ENCODE measurements around the gene ACBD3. TPM values are rescaled to one million over a fixed set of nuclear protein-coding genes. Genes with fewer than 3 reads are reported as not detected.

ACBD3 gene
- total RNA-seq, 8 experiments from 2014 or later: 30.9 to 79.1 (median 56.0) TPM

DNA sequence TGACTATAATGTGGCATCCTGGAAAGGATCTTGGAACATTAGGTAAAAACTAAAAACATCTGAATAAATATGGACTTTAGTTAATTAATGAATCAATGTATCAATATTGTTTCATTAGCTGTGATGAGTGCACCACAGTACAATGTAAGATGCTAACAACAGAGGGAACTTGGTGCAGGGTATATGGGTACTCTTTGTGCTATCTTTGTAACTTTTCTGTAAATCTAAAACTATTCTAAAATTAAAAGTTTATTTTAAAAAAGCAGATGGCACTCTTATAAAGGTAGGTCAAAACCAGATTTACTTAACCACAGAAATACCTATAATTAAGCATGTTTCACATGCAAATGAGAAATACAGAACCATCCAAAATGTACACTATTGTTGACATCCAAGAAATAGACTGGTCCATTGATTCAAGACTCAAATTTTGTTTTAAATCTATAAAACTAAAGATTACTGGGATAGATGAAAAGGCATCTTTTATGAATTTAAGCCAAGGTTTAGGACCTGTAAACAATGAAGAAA, 38.4 kb downstream of the ACBD3 start:
- H3K4me3 ChIP-seq: no peak overlapping the region
- in situ Hi-C loops (cut with MboI; ENCODE audit: low pct_unique_long_range_greater_than_20kb in 2 of 9, low sequenced_read_pairs in 9 of 9, unreplicated experiment in 9 of 9): no loop called here
- H3K27ac ChIP-seq: no peak overlapping the region
- ATAC-seq (replicated peaks in 6 of 8): no peak
- H3K4me1 ChIP-seq (replicated peaks in 1 of 2): no peaks in the 10 kb centered on the region

DNA sequence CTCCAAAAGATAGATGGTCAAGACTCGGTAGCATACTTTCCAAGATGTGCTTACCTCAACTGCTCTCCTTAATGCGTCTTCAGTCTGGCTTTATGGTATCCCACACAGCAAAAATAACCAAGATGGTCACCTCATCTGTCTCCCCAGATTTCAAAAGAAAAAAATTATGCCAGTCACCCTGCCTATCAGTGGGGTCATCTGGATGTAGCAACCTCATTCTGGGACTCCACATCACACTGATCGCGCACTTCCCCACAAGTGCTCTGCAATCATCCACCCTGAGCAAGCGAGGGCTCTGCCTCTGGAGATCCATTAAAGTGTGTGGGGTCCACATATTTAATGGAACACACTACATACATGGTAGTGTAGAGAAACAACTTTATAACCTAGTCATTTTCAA, 42.5 kb downstream of the ACBD3 start:
- in situ Hi-C loops (cut with MboI; ENCODE audit: low pct_unique_long_range_greater_than_20kb in 2 of 9, low sequenced_read_pairs in 9 of 9, unreplicated experiment in 9 of 9): no loop called here
- Histone ChIP-seq H3K4me3 (no peak overlapping the region), H3K4me1 (replicated peaks in 1 of 2) (no peaks in the 10 kb centered on the region), H3K27ac (no peak overlapping the region)
- 67 to 100% (median 96%) methylated on average over 1 to 5 of the region's 5 CpGs; no CpG with 5 or more reads in 2 of the 10 experiments for WGBS, 10 experiments
- peak in 1 of 8 experiments; percentile 20 for ATAC-seq (replicated peaks in 6 of 8)

DNA sequence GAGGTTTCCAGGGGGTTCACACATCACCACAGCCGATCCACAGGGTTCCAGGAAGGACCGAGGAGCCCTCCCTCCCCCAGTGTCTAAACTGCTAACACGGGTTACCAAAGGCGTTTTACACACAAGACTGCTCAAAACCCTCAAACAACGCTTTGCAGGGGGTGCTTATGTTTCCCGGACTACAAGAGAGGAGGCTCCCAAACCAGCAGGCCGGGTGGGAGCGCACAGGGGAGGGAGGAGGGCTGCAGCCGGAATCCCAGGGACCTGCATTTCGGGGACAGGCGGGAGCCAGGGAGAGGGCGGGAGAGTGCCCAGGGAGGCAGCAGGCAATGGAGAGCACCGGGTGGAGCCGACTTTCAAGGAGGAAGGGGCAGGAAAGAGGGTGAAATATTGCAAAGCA, 50.8 kb downstream of the ACBD3 start:
- 33 to 48% (median 42%) methylated on average over 3 to 14 of the region's 14 CpGs; no CpG with 5 or more reads in 5 of the 10 experiments for WGBS, 10 experiments
- Histone ChIP-seq H3K4me1 (replicated peaks in 1 of 2) (no peaks in the 10 kb centered on the region), H3K27ac (no peak overlapping the region), H3K4me3 (no peak overlapping the region)
- in situ Hi-C loops (cut with MboI; ENCODE audit: low pct_unique_long_range_greater_than_20kb in 2 of 9, low sequenced_read_pairs in 9 of 9, unreplicated experiment in 9 of 9): loop anchor here in 1 of 9 experiments (10.0 kb wide), 1 partner anchor 49 kb away; the partner anchor contains the start of gene ACBD3
- peak; percentile 13 to 35 (median 24) for ATAC-seq (replicated peaks in 6 of 8)

DNA sequence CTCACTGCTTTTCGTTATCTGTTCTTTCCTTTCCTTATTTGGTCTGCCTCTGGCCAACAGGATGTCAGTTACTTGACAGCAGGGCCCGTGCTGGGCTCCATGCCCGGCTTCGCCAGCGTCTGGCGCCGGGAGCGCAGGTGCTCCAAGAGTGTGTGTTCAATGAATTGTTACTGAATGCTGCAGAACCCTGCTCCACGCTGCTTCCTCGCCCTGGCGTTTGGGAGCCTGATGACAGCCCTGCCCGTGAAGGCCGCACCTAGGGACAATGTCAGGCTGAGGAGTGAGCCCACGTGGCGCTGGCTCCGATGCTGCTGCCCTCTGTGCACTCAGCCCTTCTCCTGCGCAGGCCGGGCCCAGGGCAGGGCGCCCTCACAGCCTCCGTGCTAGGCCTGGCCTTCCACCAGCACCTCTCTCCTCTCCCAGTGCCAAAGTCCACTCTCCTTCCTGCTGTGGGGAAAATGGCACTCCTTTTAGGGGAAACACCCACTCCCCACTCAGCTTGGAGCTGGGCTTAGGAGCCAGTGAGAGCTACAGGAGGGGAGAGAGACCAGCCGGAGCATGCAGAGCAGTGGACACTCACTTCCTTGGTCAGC, 51.4 kb downstream of the ACBD3 start:
- in situ Hi-C loops (cut with MboI; ENCODE audit: low pct_unique_long_range_greater_than_20kb in 2 of 9, low sequenced_read_pairs in 9 of 9, unreplicated experiment in 9 of 9): loop anchor here in 1 of 9 experiments (10.0 kb wide), 1 partner anchor 50 kb away; the partner anchor contains the start of gene ACBD3
- WGBS, 10 experiments: 58 to 87% (median 81%) methylated on average over 1 to 13 of the region's 21 CpGs; no CpG with 5 or more reads in 4 of the 10 experiments
- H3K4me3 ChIP-seq: no peak overlapping the region
- no peaks in the 10 kb centered on the region for H3K4me1 ChIP-seq (replicated peaks in 1 of 2)
- H3K27ac ChIP-seq: no peak overlapping the region
- ATAC-seq (replicated peaks in 6 of 8): peak in 7 of 8 experiments; percentile 20 to 39 (median 31)

DNA sequence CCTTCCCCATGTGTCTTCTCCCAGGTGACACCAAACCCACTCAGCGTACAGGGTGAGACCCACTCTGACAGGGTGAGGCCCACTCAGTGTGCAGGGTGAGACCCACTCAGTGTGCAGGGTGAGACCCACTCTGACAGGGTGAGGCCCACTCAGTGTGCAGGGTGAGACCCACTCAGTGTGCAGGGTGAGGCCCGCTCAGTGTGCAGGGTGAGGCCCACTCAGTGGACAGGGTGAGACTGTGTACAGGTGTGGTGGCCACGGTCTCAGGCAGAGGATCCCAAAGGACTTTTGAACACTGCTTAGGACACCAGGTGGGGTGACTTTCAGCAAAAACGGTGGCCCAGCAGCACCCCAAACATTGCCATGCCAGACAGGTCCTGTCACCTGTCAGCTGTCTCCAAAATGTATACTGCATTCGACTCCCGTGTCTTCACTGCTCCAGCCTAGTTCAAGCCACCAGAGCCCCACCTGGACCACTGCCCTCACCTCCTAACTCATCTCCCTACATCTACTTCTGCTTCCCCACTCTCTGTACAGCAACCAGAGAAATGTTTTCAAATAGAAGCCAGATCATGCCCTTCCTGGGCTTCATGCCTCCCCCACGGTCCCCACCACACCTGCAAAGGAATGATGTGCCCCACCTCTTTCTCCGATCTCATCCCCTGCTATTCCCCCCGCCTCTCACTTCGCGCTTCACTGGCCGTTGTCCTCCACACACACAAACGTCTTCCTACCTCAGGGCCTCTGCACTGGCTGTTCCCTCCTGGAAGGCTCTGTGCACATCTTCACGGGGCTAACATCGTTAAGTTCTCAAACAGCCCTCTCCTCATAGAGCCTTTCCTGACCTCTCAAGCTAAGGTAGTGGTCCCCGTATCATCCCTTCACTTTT, 52.1 kb downstream of the ACBD3 start:
- H3K27ac ChIP-seq: no peak overlapping the region
- in situ Hi-C loops (cut with MboI; ENCODE audit: low pct_unique_long_range_greater_than_20kb in 2 of 9, low sequenced_read_pairs in 9 of 9, unreplicated experiment in 9 of 9): loop anchor here in 1 of 9 experiments (10.0 kb wide), 1 partner anchor 50 kb away; the partner anchor contains the start of gene ACBD3
- ATAC-seq (replicated peaks in 6 of 8): peak in 5 of 8 experiments; percentile 12 to 29 (median 24)
- WGBS, 10 experiments: 40 to 100% (median 77%) methylated on average over 1 to 12 of the region's 16 CpGs; no CpG with 5 or more reads in 2 of the 10 experiments
- no peaks in the 10 kb centered on the region for H3K4me1 ChIP-seq (replicated peaks in 1 of 2)
- no peak overlapping the region for H3K4me3 ChIP-seq

DNA sequence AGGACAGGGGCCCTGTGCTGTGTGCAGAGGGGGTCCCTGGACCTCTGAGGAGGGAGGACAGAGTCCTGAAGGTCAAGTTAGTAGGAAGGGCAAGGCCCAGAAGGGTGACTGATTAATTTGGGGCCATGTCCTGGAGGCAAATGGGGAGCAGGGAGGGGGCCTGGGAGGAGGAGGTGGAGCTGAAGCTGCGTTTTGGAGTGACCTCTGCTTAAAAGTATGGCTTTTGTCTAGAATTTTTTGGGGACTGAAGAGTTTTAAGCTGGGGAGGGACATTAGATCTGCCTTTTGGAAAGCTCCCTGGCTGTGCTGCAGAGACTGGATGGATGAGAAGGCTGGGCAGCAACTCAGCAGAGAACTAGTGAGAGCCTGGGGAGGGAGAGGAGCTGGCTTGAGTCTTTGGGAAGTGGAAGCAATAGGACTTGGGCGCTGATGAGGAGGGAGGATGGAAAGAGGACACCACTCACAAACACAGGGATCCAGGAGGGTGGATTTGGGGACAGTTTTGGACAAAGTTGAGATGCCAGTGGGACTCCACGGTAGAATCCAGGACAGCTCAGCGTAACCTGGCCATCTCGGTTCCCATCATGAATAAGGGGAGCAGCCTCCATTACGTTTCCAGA, 52.9 kb downstream of the ACBD3 start:
- ATAC-seq (replicated peaks in 6 of 8): peak in 1 of 8 experiments; percentile 9
- no peaks in the 10 kb centered on the region for H3K4me1 ChIP-seq (replicated peaks in 1 of 2)
- no peak overlapping the region for H3K4me3 ChIP-seq
- WGBS, 10 experiments: 40 to 100% (median 83%) methylated on average over 1 to 6 of the region's 6 CpGs; no CpG with 5 or more reads in 3 of the 10 experiments
- in situ Hi-C loops (cut with MboI; ENCODE audit: low pct_unique_long_range_greater_than_20kb in 2 of 9, low sequenced_read_pairs in 9 of 9, unreplicated experiment in 9 of 9): loop anchor here in 1 of 9 experiments (10.0 kb wide), 1 partner anchor 51 kb away; the partner anchor contains the start of gene ACBD3
- H3K27ac ChIP-seq: no peak overlapping the region

DNA sequence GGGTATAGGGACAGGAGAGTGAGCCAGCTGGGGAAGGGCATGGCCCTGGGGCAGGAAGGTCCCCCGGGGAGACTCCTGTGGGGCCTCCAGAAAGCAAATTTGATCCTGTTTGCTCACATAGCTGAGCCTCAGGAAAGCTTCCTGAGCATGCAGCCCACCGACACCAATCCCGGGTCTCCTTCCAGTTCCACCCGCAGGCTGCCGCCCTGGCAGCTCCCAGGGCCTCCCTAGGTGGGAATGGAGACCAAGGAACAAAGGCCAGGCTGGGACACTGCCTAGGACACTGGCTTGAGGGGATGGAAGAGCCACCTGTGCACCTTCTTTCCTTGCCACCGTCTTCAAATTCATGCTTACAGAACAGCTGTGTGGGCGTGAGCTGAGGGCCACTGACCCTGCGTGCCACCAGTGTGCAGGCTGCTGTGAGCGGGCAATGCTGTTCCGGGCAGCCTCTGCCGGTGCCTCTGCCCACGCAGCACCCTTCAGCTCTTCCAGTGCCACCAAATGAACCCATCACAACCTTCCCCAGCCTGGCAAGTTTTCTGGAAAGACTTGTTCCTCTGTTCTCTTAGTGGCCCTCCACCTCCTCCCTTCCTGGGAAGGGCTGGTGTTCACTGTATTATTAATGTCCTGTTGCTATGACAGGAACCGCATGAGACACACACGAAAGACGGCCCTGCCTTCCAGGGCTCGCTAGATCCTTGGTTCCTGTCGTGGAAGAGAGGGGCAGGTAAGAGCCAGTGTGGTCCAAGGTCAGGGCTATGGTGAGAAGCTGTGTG, 53.6 kb downstream of the ACBD3 start:
- WGBS, 10 experiments: 13 to 100% (median 80%) methylated on average over 1 to 10 of the region's 17 CpGs; no CpG with 5 or more reads in 2 of the 10 experiments
- in situ Hi-C loops (cut with MboI; ENCODE audit: low pct_unique_long_range_greater_than_20kb in 2 of 9, low sequenced_read_pairs in 9 of 9, unreplicated experiment in 9 of 9): loop anchor here in 1 of 9 experiments (10.0 kb wide), 1 partner anchor 52 kb away; the partner anchor contains the start of gene ACBD3
- Histone ChIP-seq H3K27ac (no peak overlapping the region), H3K4me3 (no peak overlapping the region), H3K4me1 (replicated peaks in 1 of 2) (peaks cover 0 to 5% of the 10 kb centered on the region in 2 donors)
- ATAC-seq (replicated peaks in 6 of 8): peak in 4 of 8 experiments; percentile 2 to 69 (median 28)

DNA sequence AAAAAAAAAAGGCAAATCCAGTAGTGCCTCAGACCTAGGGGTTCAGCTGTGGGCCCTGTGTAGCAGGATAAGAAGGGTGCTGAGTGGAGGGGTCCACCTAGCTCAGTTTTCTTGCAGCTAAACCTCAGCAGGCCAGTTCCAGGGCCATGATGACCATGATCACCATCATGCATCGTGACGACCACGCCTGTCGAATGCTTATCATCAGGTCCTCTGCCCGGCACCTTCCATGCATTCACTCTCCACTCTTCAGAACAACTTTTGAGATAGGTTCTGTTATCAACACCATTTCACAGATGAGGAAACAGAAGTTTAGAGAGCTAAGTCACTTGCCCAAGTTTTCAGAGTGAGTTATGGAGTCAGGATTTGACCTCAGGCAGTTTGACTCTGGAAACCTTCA, 54.9 kb downstream of the ACBD3 start:
- 82 to 100% (median 100%) methylated on average over 1 to 5 of the region's 5 CpGs; no CpG with 5 or more reads in 5 of the 10 experiments for WGBS, 10 experiments
- in situ Hi-C loops (cut with MboI; ENCODE audit: low pct_unique_long_range_greater_than_20kb in 2 of 9, low sequenced_read_pairs in 9 of 9, unreplicated experiment in 9 of 9): loop anchor here in 1 of 9 experiments (10.0 kb wide), 1 partner anchor 53 kb away; the partner anchor contains the start of gene ACBD3

DNA sequence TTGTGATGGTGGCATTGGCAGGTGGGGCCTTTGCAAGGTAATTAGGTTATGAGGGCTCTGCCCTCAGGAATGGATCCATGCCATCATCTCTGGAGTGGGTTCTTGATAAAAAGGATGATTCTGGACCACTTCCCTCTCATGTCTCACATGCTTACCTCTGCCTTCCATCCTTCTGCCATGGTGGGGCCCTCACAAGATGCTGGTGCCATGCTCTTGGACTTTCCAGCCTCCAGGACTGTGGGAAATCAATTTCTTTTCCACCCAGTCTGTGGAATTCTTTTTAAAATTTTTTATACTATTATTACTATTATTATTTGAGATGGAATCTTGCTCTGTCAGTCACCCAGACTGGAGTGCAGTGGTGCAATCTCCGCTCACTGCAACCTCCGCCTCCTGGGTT, 57.3 kb downstream of the ACBD3 start:
- no peak for ATAC-seq (replicated peaks in 6 of 8)
- in situ Hi-C loops (cut with MboI; ENCODE audit: low pct_unique_long_range_greater_than_20kb in 2 of 9, low sequenced_read_pairs in 9 of 9, unreplicated experiment in 9 of 9): no loop called here
- 83 to 100% methylated on average over 2 of the region's 2 CpGs; no CpG with 5 or more reads in 8 of the 10 experiments for WGBS, 10 experiments
- H3K4me1 ChIP-seq (replicated peaks in 1 of 2): peaks cover 2 to 13% of the 10 kb centered on the region in 2 donors
- H3K27ac ChIP-seq: no peak overlapping the region
- no peak overlapping the region for H3K4me3 ChIP-seq

More for the DNA sequence above, 54.9 kb downstream of the ACBD3 start:
- peaks cover 0 to 10% of the 10 kb centered on the region in 2 donors for H3K4me1 ChIP-seq (replicated peaks in 1 of 2)
- no peak for ATAC-seq (replicated peaks in 6 of 8)
- H3K27ac ChIP-seq: no peak overlapping the region
- H3K4me3 ChIP-seq: no peak overlapping the region

DNA sequence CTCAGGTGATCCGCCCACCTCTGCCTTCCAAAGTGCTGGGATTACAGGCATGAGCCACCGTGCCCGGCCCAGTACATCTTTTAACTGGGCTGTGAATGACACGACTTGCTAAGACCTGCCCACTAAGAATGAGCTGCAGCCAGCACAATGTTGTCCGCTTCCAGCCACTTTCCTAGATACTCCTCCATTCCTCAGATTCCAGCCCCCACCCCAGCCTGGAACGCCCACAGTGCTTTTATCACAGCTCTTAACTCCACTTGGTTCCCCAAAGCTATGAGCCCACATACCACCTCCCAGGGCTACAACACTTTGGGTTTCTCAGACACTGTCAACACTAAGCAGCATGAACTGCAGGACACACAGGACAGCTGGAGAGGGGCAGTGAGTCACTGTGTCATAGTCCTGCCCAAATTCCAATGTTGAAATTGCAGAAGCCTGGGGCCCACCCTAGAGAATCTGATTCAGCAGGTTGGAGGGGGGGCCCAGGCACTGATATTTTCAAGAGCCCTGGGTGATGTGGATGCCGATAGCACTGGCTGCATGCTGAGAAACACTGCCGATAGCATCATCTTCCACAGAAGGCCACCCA, 58.0 kb downstream of the ACBD3 start:
- in situ Hi-C loops (cut with MboI; ENCODE audit: low pct_unique_long_range_greater_than_20kb in 2 of 9, low sequenced_read_pairs in 9 of 9, unreplicated experiment in 9 of 9): no loop called here
- WGBS, 10 experiments: 38 to 100% (median 83%) methylated on average over 1 to 7 of the region's 8 CpGs; no CpG with 5 or more reads in 2 of the 10 experiments
- no peak overlapping the region for H3K4me3 ChIP-seq
- peak in 3 of 8 experiments; percentile 3 to 43 (median 38) for ATAC-seq (replicated peaks in 6 of 8)
- H3K4me1 ChIP-seq (replicated peaks in 1 of 2): peaks cover 2 to 13% of the 10 kb centered on the region in 2 donors
- H3K27ac ChIP-seq: no peak overlapping the region

DNA sequence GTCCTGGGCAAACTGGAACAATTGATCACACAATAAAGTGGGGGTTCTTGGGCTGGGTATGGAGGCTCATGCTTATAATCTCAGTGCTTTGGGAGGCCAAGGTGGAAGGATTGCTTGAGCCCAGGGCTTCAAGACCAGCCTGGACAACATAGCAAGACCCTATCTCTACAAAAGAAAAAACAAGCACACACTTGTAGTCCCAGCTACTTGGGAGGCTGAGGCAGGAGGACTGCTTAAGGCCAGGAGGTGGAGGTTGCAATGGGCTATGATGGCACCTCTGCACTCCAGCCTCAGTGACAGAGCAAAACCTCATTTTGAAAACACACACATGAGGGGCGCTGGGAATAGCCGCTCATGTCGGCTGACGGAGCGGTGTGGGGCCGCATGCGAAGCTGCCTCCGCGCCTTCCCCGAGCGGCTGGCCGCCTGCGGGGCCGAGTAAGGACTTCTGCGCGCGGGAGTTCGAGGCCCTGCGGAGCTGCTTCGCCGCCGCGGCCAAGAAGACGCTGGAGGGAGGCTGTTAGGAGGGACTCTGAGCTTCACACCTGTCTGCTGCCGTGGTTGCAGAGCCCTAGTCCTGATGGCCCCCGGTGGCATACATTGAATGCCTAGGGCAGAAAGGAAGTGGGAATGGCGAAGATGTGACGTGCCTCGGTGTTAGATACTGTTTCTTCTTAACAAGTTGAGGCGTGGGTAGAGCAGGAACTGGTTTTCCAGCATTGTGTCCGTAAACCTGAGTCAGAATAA, 59.5 kb downstream of the ACBD3 start:
- H3K4me1 ChIP-seq (replicated peaks in 1 of 2): peaks cover 2 to 13% of the 10 kb centered on the region in 2 donors
- in situ Hi-C loops (cut with MboI; ENCODE audit: low pct_unique_long_range_greater_than_20kb in 2 of 9, low sequenced_read_pairs in 9 of 9, unreplicated experiment in 9 of 9): no loop called here
- no peak for ATAC-seq (replicated peaks in 6 of 8)
- WGBS, 10 experiments: 47 to 92% (median 77%) methylated on average over 3 to 22 of the region's 31 CpGs; no CpG with 5 or more reads in 3 of the 10 experiments
- H3K4me3 ChIP-seq: no peak overlapping the region
- no peak overlapping the region for H3K27ac ChIP-seq

Measured in motor neuron (in vitro differentiated cells).